AG04450 (cell line): ENCODE data around the gene FADS6. TPM values are rescaled to one million over a fixed set of nuclear protein-coding genes. Genes with fewer than 3 reads are reported as not detected.

Experiments used
- CTCF ChIA-PET: fragments of 300-600, 350-600 bp; formaldehyde crosslinking; extraction: SDS; loops from one replicate; lab custom pipeline; 2022; ENCODE audit warnings: antibody characterized with exemption, inconsistent platforms; lab: Charles Lee
- POLR2A ChIA-PET: fragments of 350-600 bp; formaldehyde crosslinking; extraction: SDS; loops from one replicate; lab custom pipeline; 2021; ENCODE audit warnings: antibody characterized with exemption, inconsistent platforms; lab: Yijun Ruan, JAX
- DNase-seq: peaks from one replicate; pipeline ENCODE4 v3.0.0-alpha.2; 2011; ENCODE audit warnings: low read depth, low spot score
- H3K27ac ChIP-seq: one replicate; pipeline ENCODE4 v1.5.1; 2012; ENCODE audit warnings: low read depth, low read length, control low read depth
- H3K27me3 ChIP-seq: one replicate; pipeline ENCODE4 v1.6.0; 2012; ENCODE audit warnings: low read length; ENCODE audit not compliant: control insufficient read depth, insufficient read depth
- H3K4me3 ChIP-seq: 2 replicates; pipeline ENCODE4 v1.5.1; 2011; ENCODE audit warnings: mild to moderate bottlenecking, low read depth, low read length, control low read depth
- H3K9me3 ChIP-seq: 2 replicates; pipeline ENCODE4 v1.5.1; 2012; ENCODE audit warnings: low read length; ENCODE audit not compliant: control insufficient read depth, insufficient read depth
- polyA plus RNA-seq: library from polyadenylated mRNA; depleted of rRNA; stranded (reverse); fragments of >200 nt; gene quantifications from 2 replicates; pipeline ENCODE4 v1.2.3, GENCODE V29; 2011
- TF ChIP-seq, protein P1 (sequence below): IDR thresholded peaks from 2 replicates; pipeline ENCODE4 v1.5.1; 2011; ENCODE audit warnings: low read depth, low read length, control low read depth, inconsistent platforms

Gene FADS6
- polyA plus RNA-seq, 1 experiment, result not detected

DNA sequence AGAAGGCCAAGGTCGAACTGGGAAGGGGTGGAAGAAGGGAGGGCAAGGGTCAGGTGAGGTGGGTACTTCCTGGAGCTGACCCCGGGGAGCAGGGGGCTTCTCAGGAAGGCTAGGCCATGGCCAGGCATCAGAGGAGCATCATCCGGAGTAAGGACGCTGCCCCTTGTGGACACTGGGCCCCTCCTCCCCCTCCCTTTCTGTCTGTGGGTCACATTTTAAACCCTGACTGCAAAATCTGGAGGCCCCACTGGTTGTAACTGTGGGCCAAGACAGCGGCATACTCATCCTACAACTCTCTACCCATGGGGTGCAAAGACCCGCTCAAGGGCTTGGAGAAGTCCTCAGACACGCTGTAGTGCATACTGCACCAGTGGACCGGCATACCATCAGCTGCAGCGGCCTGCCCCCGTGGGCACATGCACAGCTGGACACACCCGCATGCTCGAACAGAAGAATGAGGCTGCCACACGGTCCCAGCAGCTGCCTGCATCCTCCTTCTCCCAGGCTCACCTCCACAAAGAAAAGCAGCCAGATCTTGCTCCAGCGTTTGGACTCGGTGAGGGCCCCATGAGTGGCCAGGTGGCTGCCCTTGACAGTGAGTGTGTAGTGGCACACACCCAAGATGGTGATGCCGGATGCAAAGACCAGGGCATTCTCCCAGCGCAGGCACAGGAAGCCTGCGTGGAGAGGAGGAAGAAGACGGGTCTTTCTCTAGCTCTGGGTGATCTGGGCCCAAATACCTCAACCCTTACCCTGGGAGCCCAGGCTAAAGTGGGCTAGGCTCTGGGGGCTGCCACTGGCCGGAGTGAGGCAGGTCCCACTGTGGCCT, 1.2 kb downstream of the FADS6 start:
- no peaks in the 10 kb centered on the region for H3K9me3 ChIP-seq
- ChIA-PET POLR2A (no interaction called here), CTCF (no interaction called here)
- TF ChIP-seq, protein P1, sequence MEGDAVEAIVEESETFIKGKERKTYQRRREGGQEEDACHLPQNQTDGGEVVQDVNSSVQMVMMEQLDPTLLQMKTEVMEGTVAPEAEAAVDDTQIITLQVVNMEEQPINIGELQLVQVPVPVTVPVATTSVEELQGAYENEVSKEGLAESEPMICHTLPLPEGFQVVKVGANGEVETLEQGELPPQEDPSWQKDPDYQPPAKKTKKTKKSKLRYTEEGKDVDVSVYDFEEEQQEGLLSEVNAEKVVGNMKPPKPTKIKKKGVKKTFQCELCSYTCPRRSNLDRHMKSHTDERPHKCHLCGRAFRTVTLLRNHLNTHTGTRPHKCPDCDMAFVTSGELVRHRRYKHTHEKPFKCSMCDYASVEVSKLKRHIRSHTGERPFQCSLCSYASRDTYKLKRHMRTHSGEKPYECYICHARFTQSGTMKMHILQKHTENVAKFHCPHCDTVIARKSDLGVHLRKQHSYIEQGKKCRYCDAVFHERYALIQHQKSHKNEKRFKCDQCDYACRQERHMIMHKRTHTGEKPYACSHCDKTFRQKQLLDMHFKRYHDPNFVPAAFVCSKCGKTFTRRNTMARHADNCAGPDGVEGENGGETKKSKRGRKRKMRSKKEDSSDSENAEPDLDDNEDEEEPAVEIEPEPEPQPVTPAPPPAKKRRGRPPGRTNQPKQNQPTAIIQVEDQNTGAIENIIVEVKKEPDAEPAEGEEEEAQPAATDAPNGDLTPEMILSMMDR, result no peak
- H3K4me3 ChIP-seq, result no peak overlapping the region
- no peak overlapping the region for H3K27ac ChIP-seq
- H3K27me3 ChIP-seq, result peaks cover 72% of the 10 kb centered on the region
- DNase-seq, result no peak

DNA sequence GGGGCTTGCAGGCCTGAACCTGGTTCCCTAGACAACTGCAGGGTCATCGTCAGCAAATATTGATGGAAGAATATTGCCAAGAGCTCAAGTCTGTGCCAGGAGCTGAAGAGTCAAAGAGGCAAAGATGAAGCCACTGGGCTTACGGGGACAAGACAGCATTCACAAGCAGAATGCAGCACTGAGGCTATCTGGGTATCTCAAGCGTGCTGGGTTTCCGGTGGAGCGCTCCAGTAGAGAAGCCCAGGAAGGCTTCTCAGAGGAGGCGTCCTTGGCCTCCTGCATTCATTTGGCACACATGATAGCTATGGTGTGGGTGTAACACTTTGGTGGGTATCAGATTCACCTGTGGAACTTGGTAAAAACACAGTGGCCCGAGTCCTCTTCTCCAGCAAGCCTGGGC, 2.9 kb downstream of the FADS6 start:
- POLR2A ChIA-PET, result no interaction called here
- Histone ChIP-seq H3K9me3 (no peaks in the 10 kb centered on the region), H3K4me3 (no peak overlapping the region), H3K27ac (no peak overlapping the region), H3K27me3 (peaks cover 67% of the 10 kb centered on the region)
- TF ChIP-seq, protein P1, result no peak
- CTCF ChIA-PET, result no interaction called here
- no peak for DNase-seq

DNA sequence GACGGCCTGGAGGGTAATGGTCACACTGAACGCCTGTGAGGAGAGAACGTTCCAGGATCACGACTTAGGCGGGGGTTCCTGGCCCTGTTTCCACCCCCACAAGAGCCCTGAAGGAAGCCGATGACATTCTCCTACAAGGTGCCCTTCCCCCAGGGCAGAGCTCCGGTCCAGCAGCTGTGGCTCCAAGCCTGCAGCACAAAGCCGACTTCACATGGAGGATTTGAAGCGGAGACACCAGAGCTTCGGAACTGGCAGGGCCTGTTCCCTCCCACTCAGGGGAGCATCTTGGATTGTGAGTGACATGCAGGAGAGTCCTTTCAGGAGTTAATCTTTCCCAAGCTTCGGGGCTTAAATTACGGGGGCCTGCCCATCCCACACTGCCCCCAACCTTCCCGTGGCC, 5.0 kb downstream of the FADS6 start:
- no peak overlapping the region for H3K27ac ChIP-seq
- no peak overlapping the region for H3K4me3 ChIP-seq
- DNase-seq, result no peak
- H3K27me3 ChIP-seq, result peaks cover 48% of the 10 kb centered on the region
- CTCF ChIA-PET, result interaction anchor here (0.8 kb wide), 1 partner anchor 23 kb away, joined by 3 read pairs; no protein-coding TSS in a partner anchor
- TF ChIP-seq, protein P1, result no peak
- no peaks in the 10 kb centered on the region for H3K9me3 ChIP-seq
- POLR2A ChIA-PET, result no interaction called here

DNA sequence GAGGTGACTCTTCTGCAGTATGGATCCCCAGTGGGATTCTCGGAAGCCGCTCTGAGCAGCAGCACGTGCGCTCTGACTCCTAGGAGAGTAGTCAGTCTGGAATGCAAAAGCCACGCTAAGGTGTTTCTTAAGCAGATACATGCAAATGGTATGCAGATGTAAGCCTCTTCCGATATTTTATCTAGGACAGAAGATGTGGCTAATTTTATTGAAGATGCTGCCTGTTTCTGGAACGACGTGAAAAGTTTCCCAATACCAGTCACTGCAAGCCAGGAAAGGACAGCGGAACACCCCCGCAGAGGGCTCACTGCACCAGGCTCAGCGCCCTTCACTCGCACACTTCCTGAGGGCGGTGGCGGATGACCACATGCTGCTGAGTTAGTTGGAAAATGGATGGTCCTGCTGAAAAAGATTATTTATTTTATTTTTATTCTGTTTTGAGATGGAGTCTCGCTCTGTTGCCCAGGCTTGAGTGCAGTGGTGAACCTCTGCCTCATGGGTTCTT, 10.1 kb downstream of the FADS6 start:
- H3K27me3 ChIP-seq, result peaks cover 33% of the 10 kb centered on the region
- H3K27ac ChIP-seq, result no peak overlapping the region
- H3K9me3 ChIP-seq, result no peaks in the 10 kb centered on the region
- POLR2A ChIA-PET, result no interaction called here
- no peak overlapping the region for H3K4me3 ChIP-seq
- DNase-seq, result no peak
- TF ChIP-seq, protein P1, result no peak
- CTCF ChIA-PET, result no interaction called here
